ENCODE measurements around the gene DDX52. TPM values are rescaled to one million over a fixed set of nuclear protein-coding genes. Genes with fewer than 3 reads are reported as not detected.
"Not testable (repeated sequence)": the region's sequence is repeated elsewhere in the genome, so short reads cannot be mapped to it uniquely, and the experiment has no call there.

DDX52 gene
- total RNA-seq, 5 donors from 2014 or later (not counting 1 experiment from before 2014, with no cell fraction given), result 21.6 to 34.0 (median 25.7) TPM

GRCh38 chr17:37614391-37614790 lies 28.9 kb downstream of the DDX52 start:
- H3K27ac Mint-ChIP-seq, result no peak overlapping the region
- Histone ChIP-seq H3K27ac (ENCODE audit: low read length) (no peak overlapping the region), H3K36me3 (ENCODE audit: control insufficient read depth in 2 of 2, extremely low read depth in 1 of 2, insufficient read depth in 1 of 2, low read length in 1 of 2) (peaks cover 0 to 32% of the 10 kb centered on the region in 2 donors), H3K9me3 (no peaks in the 10 kb centered on the region), H3K4me1 (ENCODE audit: control insufficient read depth in 1 of 2, extremely low read depth in 1 of 2, insufficient read depth in 2 of 2, low read length in 2 of 2) (peaks cover 0 to 9% of the 10 kb centered on the region in 2 experiments), H3K27me3 (replicated peaks in 1 of 2; ENCODE audit: control insufficient read depth in 2 of 2, extremely low read depth in 1 of 2, insufficient read depth in 2 of 2, low read length in 1 of 2) (no peaks in the 10 kb centered on the region), H3K4me3 (ENCODE audit: control insufficient read depth in 1 of 2, extremely low read depth in 1 of 2, low read length in 1 of 2) (no peak overlapping the region)
- H3K36me3 Mint-ChIP-seq, result peaks cover 12% of the 10 kb centered on the region
- 80% methylated on average over 1 of the region's 5 CpGs for WGBS (ENCODE audit: insufficient coverage)
- ChIA-PET CTCF (interaction anchor here (0.9 to 1.4 kb wide), 2 partner anchors 26 to 40 kb away, joined by 3 to 4 read pairs; no protein-coding TSS in a partner anchor), POLR2A (no interaction called here)
- no peaks in the 10 kb centered on the region for H3K9me3 Mint-ChIP-seq
- H3K4me1 Mint-ChIP-seq, result peaks cover 4 to 7% (median 7%) of the 10 kb centered on the region in 3 donors
- DNase-seq, result no peak
- no peaks in the 10 kb centered on the region for H3K27me3 Mint-ChIP-seq
- H3K4me3 Mint-ChIP-seq, result no peak overlapping the region
- ATAC-seq (replicated peaks in 1 of 4), result no peak

GRCh38 chr17:37610971-37611370 lies 32.3 kb downstream of the DDX52 start:
- no peak for ATAC-seq (replicated peaks in 1 of 4)
- Mint-ChIP-seq H3K4me1 (peaks cover 23 to 27% (median 24%) of the 10 kb centered on the region in 3 donors), H3K36me3 (peaks cover 8% of the 10 kb centered on the region), H3K9me3 (no peaks in the 10 kb centered on the region), H3K27me3 (no peaks in the 10 kb centered on the region), H3K4me3 (peak overlapping the region in 1 of 3 donors; percentile 19), H3K27ac (peak overlapping the region in 1 of 2 donors; percentile 12)
- CTCF ChIA-PET, result interaction anchor here in 1 of 2 donors (1.1 kb wide), 1 partner anchor 44 kb away, joined by 8 read pairs; no protein-coding TSS in a partner anchor
- no CpG with 5 or more reads among the region's 1 CpG for WGBS (ENCODE audit: insufficient coverage)
- peaks cover 0 to 13% of the 10 kb centered on the region in 2 donors for H3K36me3 ChIP-seq (ENCODE audit: control insufficient read depth in 2 of 2, extremely low read depth in 1 of 2, insufficient read depth in 1 of 2, low read length in 1 of 2)
- no peak overlapping the region for H3K4me3 ChIP-seq (ENCODE audit: control insufficient read depth in 1 of 2, extremely low read depth in 1 of 2, low read length in 1 of 2)
- POLR2A ChIA-PET, result interaction anchor here in 1 of 2 donors (0.7 to 1.0 kb wide), 2 partner anchors 7 to 10 kb away, joined by 3 to 4 read pairs; no protein-coding TSS in a partner anchor
- H3K9me3 ChIP-seq, result no peaks in the 10 kb centered on the region
- no peak overlapping the region for H3K27ac ChIP-seq (ENCODE audit: low read length)
- peaks cover 15% of the 10 kb centered on the region in 2 experiments for H3K4me1 ChIP-seq (ENCODE audit: control insufficient read depth in 1 of 2, extremely low read depth in 1 of 2, insufficient read depth in 2 of 2, low read length in 2 of 2)
- DNase-seq, result no peak
- H3K27me3 ChIP-seq (replicated peaks in 1 of 2; ENCODE audit: control insufficient read depth in 2 of 2, extremely low read depth in 1 of 2, insufficient read depth in 2 of 2, low read length in 1 of 2), result no peaks in the 10 kb centered on the region

- not testable (repeated sequence) for H3K27me3 ChIP-seq (replicated peaks in 1 of 2; ENCODE audit: control insufficient read depth in 2 of 2, extremely low read depth in 1 of 2, insufficient read depth in 2 of 2, low read length in 1 of 2); H3K36me3 Mint-ChIP-seq; H3K9me3 ChIP-seq; ATAC-seq (replicated peaks in 1 of 4); H3K9me3 Mint-ChIP-seq; DNase-seq; H3K27me3 Mint-ChIP-seq
- ChIA-PET POLR2A (interaction anchor here (0.5 to 1.7 kb wide), 10 partner anchors 8 to 1689 kb away, joined by 3 to 8 read pairs (median 4); no protein-coding TSS in a partner anchor), CTCF (interaction anchor here (0.5 to 2.2 kb wide), 9 partner anchors 10 to 927 kb away, joined by 3 to 9 read pairs (median 5); no protein-coding TSS in a partner anchor)
- Mint-ChIP-seq H3K4me1 (peaks cover 33 to 37% (median 33%) of the 10 kb centered on the region in 3 donors), H3K27ac (peak overlapping the region; percentile 86 to 93), H3K4me3 (peak overlapping the region; percentile 81 to 90 (median 90))
- H3K36me3 ChIP-seq (ENCODE audit: control insufficient read depth in 2 of 2, extremely low read depth in 1 of 2, insufficient read depth in 1 of 2, low read length in 1 of 2), result peaks cover 0 to 11% of the 10 kb centered on the region in 2 donors
- H3K4me1 ChIP-seq (ENCODE audit: control insufficient read depth in 1 of 2, extremely low read depth in 1 of 2, insufficient read depth in 2 of 2, low read length in 2 of 2), result peaks cover 22 to 24% of the 10 kb centered on the region in 2 experiments
- peak overlapping the region; percentile 87 to 95 for H3K4me3 ChIP-seq (ENCODE audit: control insufficient read depth in 1 of 2, extremely low read depth in 1 of 2, low read length in 1 of 2)
- peak overlapping the region; percentile 71 for H3K27ac ChIP-seq (ENCODE audit: low read length)
- WGBS (ENCODE audit: insufficient coverage), result 70% methylated on average over 1 of the region's 5 CpGs
These were observed 33.2 kb downstream of the DDX52 start for GRCh38 chr17:37610041-37610420.

DNA sequence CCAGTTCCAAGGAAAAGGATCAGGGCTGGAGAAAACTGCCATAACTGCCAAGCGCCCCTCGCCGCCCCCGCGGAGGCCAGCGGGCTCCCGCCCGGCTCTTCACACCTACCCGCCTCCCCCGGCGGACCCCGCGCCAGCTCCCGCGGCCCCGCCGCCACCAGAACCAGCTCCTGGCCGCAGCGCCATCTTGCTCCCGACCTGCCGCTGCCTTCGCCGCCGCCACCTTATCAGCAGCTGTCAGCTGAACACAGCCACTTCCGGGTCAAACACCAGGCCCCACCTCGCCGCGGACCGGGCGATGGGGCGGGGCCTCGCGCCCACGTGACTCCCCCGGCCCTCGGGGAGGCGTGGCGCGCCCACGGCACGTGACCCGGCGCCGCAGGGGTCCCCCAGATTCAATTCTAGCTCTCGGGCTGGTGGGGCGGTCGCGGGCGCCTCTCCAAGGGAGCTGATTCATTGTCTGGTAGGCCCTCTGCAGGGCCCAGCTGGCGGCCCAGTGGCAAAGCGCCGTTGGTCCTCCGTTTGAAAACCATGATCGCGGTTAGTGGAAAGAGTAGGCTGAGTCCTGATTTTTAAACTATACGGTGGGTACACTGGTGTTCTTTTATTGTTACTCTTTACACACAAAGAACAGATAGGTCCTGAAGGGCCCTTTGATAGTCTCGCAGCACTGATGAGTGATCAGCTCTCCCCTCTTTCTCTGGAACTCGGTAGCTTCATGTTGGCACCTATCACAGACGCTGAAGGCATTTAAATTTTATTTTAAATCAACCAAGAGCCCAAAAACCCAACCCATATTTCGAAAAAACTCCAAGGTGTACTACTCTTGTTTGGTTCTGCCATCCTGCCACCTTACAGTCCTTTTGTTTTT lies 33.8 kb downstream of the DDX52 start, which contains the start of gene SYNRG:
TSS of gene SYNRG (minus strand) at position 249 of the 871 bp plus-strand sequence. CDS start at position 186, 63 bp downstream.
- H3K27me3 ChIP-seq (replicated peaks in 1 of 2; ENCODE audit: control insufficient read depth in 2 of 2, extremely low read depth in 1 of 2, insufficient read depth in 2 of 2, low read length in 1 of 2), result no peaks in the 10 kb centered on the region
- under 1% methylated on average over 56 of the region's 60 CpGs for WGBS (ENCODE audit: insufficient coverage)

GRCh38 chr17:37608351-37609169 lies 34.7 kb downstream of the DDX52 start:
- H3K27me3 ChIP-seq (replicated peaks in 1 of 2; ENCODE audit: control insufficient read depth in 2 of 2, extremely low read depth in 1 of 2, insufficient read depth in 2 of 2, low read length in 1 of 2), result no peaks in the 10 kb centered on the region
- peak in 10 of 35 experiments; percentile 1 to 47 (median 10) for DNase-seq
- CTCF ChIA-PET, result interaction anchor here in 1 of 2 donors (0.6 to 2.2 kb wide), 7 partner anchors 8 to 235 kb away, joined by 3 to 9 read pairs (median 4); no protein-coding TSS in a partner anchor
- Mint-ChIP-seq H3K9me3 (no peaks in the 10 kb centered on the region), H3K4me3 (peak overlapping the region; percentile 81 to 90 (median 90)), H3K36me3 (peaks cover 6% of the 10 kb centered on the region), H3K4me1 (peaks cover 46 to 51% (median 47%) of the 10 kb centered on the region in 3 donors), H3K27ac (peak overlapping the region; percentile 91 to 92), H3K27me3 (no peaks in the 10 kb centered on the region)
- peaks cover 36% of the 10 kb centered on the region in 2 experiments for H3K4me1 ChIP-seq (ENCODE audit: control insufficient read depth in 1 of 2, extremely low read depth in 1 of 2, insufficient read depth in 2 of 2, low read length in 2 of 2)
- H3K9me3 ChIP-seq, result no peaks in the 10 kb centered on the region
- H3K4me3 ChIP-seq (ENCODE audit: control insufficient read depth in 1 of 2, extremely low read depth in 1 of 2, low read length in 1 of 2), result peak overlapping the region; percentile 87 to 95
- WGBS (ENCODE audit: insufficient coverage), result 0% methylated on average over 19 of the region's 26 CpGs
- POLR2A ChIA-PET, result interaction anchor here (0.6 to 1.7 kb wide), 5 partner anchors 9 to 743 kb away, joined by 3 to 21 read pairs (median 7); partner anchors contain the start of gene SOCS7 (in 1 of the 2)
- ATAC-seq (replicated peaks in 1 of 4), result peak; percentile 2 to 11 (median 9)
- H3K36me3 ChIP-seq (ENCODE audit: control insufficient read depth in 2 of 2, extremely low read depth in 1 of 2, insufficient read depth in 1 of 2, low read length in 1 of 2), result peaks cover 0 to 5% of the 10 kb centered on the region in 2 donors
- peak overlapping the region; percentile 78 for H3K27ac ChIP-seq (ENCODE audit: low read length)

More for the DNA sequence above, 33.8 kb downstream of the DDX52 start, which contains the start of gene SYNRG:
- Histone ChIP-seq H3K4me1 (ENCODE audit: control insufficient read depth in 1 of 2, extremely low read depth in 1 of 2, insufficient read depth in 2 of 2, low read length in 2 of 2) (peaks cover 28 to 31% of the 10 kb centered on the region in 2 experiments), H3K4me3 (ENCODE audit: control insufficient read depth in 1 of 2, extremely low read depth in 1 of 2, low read length in 1 of 2) (peak within 1 kb of the TSS; percentile 87 to 95), H3K9me3 (no peaks in the 10 kb centered on the region), H3K36me3 (ENCODE audit: control insufficient read depth in 2 of 2, extremely low read depth in 1 of 2, insufficient read depth in 1 of 2, low read length in 1 of 2) (peaks cover 0 to 7% of the 10 kb centered on the region in 2 donors), H3K27ac (ENCODE audit: low read length) (peak within 1 kb of the TSS; percentile 78)
- peak within 1 kb of the TSS; percentile 81 to 90 (median 90) for H3K4me3 Mint-ChIP-seq
- ChIA-PET POLR2A (interaction anchor here (0.5 to 1.7 kb wide), 8 partner anchors 8 to 1059 kb away, joined by 3 to 8 read pairs (median 5); no protein-coding TSS in a partner anchor), CTCF (interaction anchor here (0.5 to 2.2 kb wide), 10 partner anchors 9 to 236 kb away, joined by 3 to 9 read pairs (median 4); no protein-coding TSS in a partner anchor)
- no peaks in the 10 kb centered on the region for H3K9me3 Mint-ChIP-seq
- peak within 1 kb of the TSS; percentile 92 to 93 for H3K27ac Mint-ChIP-seq
- ATAC-seq (replicated peaks in 1 of 4), result peak; percentile 85 to 89 (median 86)
- H3K4me1 Mint-ChIP-seq, result peaks cover 39 to 43% (median 39%) of the 10 kb centered on the region in 3 donors
- H3K36me3 Mint-ChIP-seq, result peaks cover 11% of the 10 kb centered on the region
- peak; percentile 90 to 98 (median 94) for DNase-seq
- no peaks in the 10 kb centered on the region for H3K27me3 Mint-ChIP-seq
